Left lung (tissue), 10 donors: Measurements from ENCODE around the gene PTPRN2. TPM values are rescaled to one million over a fixed set of nuclear protein-coding genes. Genes with fewer than 3 reads are reported as not detected.
"Not testable (repeated sequence)": the region's sequence is repeated elsewhere in the genome, so short reads cannot be mapped to it uniquely, and the experiment has no call there.

Experiments used
- ATAC-seq: fragments of 200-7000 bp; cut with Tn5 transposase; one replicate; pipeline ENCODE4 v1.9.1; 2020; ENCODE audit warnings: moderate library complexity
- DNase-seq, 4 donors: peaks; one replicate each; pipeline ENCODE4 v3.0.0-alpha.2; 2013 to 2020
- H3K27ac ChIP-seq, 2 donors: fragments of 200-600 bp; sonication (generic) in 1 of 2; one replicate each; pipeline versions ENCODE4 v1.5.0 to v1.8.0; 2020 to 2021
- H3K27me3 ChIP-seq, 2 donors: fragments of 200-600 bp; sonication (generic) in 1 of 2; one replicate each; pipeline versions ENCODE4 v1.5.0 to v1.8.0; 2020 to 2021
- H3K36me3 ChIP-seq, 2 donors: fragments of 200-600 bp; sonication (generic) in 1 of 2; one replicate each; pipeline versions ENCODE4 v1.5.0 to v1.8.0; 2020 to 2021
- H3K4me1 ChIP-seq, 2 donors: fragments of 200-600 bp; one replicate each; pipeline ENCODE4 v1.8.0; 2021
- H3K4me3 ChIP-seq, 2 donors: fragments of 200-600 bp; sonication (generic) in 1 of 2; one replicate each; pipeline versions ENCODE4 v1.5.0 to v1.8.0; 2020 to 2021; ENCODE audit warnings: mild to moderate bottlenecking in 1 of 2
- H3K9me3 ChIP-seq, 2 donors: fragments of 200-600 bp; sonication (generic) in 1 of 2; one replicate each; pipeline versions ENCODE4 v1.5.0 to v1.8.0; 2020 to 2021
- CTCF ChIP-seq, 2 donors: fragments of 200-600 bp; sonication (generic) in 1 of 2; IDR thresholded peaks; one replicate each; pipeline versions ENCODE4 v1.5.0 to v1.8.0; 2021; ENCODE audit warnings: antibody characterized with exemption in 2 of 2
- intact Hi-C, 2 donors: fragments of 100-400 bp; cut with DNase I; formaldehyde crosslinking; loops; one replicate each; pipeline versions ENCODE4 v1.11.2 to v1.14.2; 2022
- polyA plus RNA-seq, 6 donors: library from polyadenylated mRNA; unstranded; fragments of 120-200 nt; gene quantifications; one replicate each; pipeline ENCODE4 v1.2.1, GENCODE V29; 2013; ENCODE audit not compliant: insufficient read length in 6 of 6
- total RNA-seq, 2 donors: library from RNA; stranded (reverse); fragmentation: NEBNext Ultra II Directional; extraction: Animal tissue kit (Norgen Biotek cat#: 25700); gene quantifications; one replicate each; pipeline ENCODE4 v1.2.1, GENCODE V29; 2021
- donor health status: DM: no; HTN: yes; CAD: no.
- donor health status: DM: no; HTN: no; CAD: no.

Gene PTPRN2
- total and polyA plus RNA-seq, 8 donors, result 4.0 to 7.8 (median 6.8) TPM

GRCh38 chr7:158409120-158409519 is 178.5 kb downstream of the PTPRN2 start:
- intact Hi-C loops, result no loop called here
- no peak for DNase-seq

GRCh38 chr7:158408318-158408920 is 179.2 kb downstream of the PTPRN2 start:
- no peak for TF ChIP-seq CTCF (IDR thresholded peaks at IDR 0.05)
- H3K4me3 ChIP-seq, result no peak overlapping the region
- DNase-seq (no peak), ATAC-seq (no peak)
- no peaks in the 10 kb centered on the region for H3K9me3 ChIP-seq
- no peaks in the 10 kb centered on the region for H3K36me3 ChIP-seq
- H3K4me1 ChIP-seq, result no peaks in the 10 kb centered on the region
- H3K27ac ChIP-seq, result no peak overlapping the region
- intact Hi-C loops, result no loop called here
- H3K27me3 ChIP-seq, result no peaks in the 10 kb centered on the region

More at GRCh38 chr7:158409120-158409519, 178.5 kb downstream of the PTPRN2 start:
- no peaks in the 10 kb centered on the region for H3K9me3 ChIP-seq
- no peak overlapping the region for H3K27ac ChIP-seq
- H3K4me3 ChIP-seq, result no peak overlapping the region
- no peak for TF ChIP-seq CTCF (IDR thresholded peaks at IDR 0.05)
- no peaks in the 10 kb centered on the region for H3K27me3 ChIP-seq
- H3K4me1 ChIP-seq, result no peaks in the 10 kb centered on the region
- ATAC-seq, result no peak
- H3K36me3 ChIP-seq, result no peaks in the 10 kb centered on the region

- H3K36me3 ChIP-seq, result no peaks in the 10 kb centered on the region
- no peaks in the 10 kb centered on the region for H3K9me3 ChIP-seq
- intact Hi-C loops, result no loop called here
- H3K4me3 ChIP-seq, result no peak overlapping the region
- no peak overlapping the region for H3K27ac ChIP-seq
- ATAC-seq (peak; percentile 84), DNase-seq (peak in 2 of 4 donors; percentile 54 to 79)
- peak; percentile 17 to 38 for TF ChIP-seq CTCF (IDR thresholded peaks at IDR 0.05)
- H3K27me3 ChIP-seq, result no peaks in the 10 kb centered on the region
- H3K4me1 ChIP-seq, result no peaks in the 10 kb centered on the region
These were observed 179.9 kb downstream of the PTPRN2 start for GRCh38 chr7:158407581-158408317.

GRCh38 chr7:158406801-158407200 is 180.8 kb downstream of the PTPRN2 start:
- no peaks in the 10 kb centered on the region for H3K9me3 ChIP-seq
- no peak overlapping the region for H3K4me3 ChIP-seq
- no peaks in the 10 kb centered on the region for H3K36me3 ChIP-seq
- H3K27ac ChIP-seq, result no peak overlapping the region
- no peaks in the 10 kb centered on the region for H3K4me1 ChIP-seq
- DNase-seq (no peak), ATAC-seq (no peak)
- TF ChIP-seq CTCF (IDR thresholded peaks at IDR 0.05), result no peak
- H3K27me3 ChIP-seq, result peaks cover 0 to 5% of the 10 kb centered on the region in 2 donors
- intact Hi-C loops, result no loop called here

GRCh38 chr7:158406364-158406763 is 181.3 kb downstream of the PTPRN2 start:
- no peak overlapping the region for H3K4me3 ChIP-seq
- no peaks in the 10 kb centered on the region for H3K36me3 ChIP-seq
- H3K4me1 ChIP-seq, result no peaks in the 10 kb centered on the region
- H3K9me3 ChIP-seq, result no peaks in the 10 kb centered on the region
- peaks cover 0 to 5% of the 10 kb centered on the region in 2 donors for H3K27me3 ChIP-seq
- no peak for TF ChIP-seq CTCF (IDR thresholded peaks at IDR 0.05)
- ATAC-seq (no peak), DNase-seq (no peak)
- intact Hi-C loops, result no loop called here
- no peak overlapping the region for H3K27ac ChIP-seq

GRCh38 chr7:158405771-158406170 is 181.9 kb downstream of the PTPRN2 start:
- intact Hi-C loops, H3K27ac ChIP-seq, H3K4me3 ChIP-seq, H3K4me1 ChIP-seq, H3K9me3 ChIP-seq, H3K36me3 ChIP-seq, DNase-seq, H3K27me3 ChIP-seq, ATAC-seq: not testable (repeated sequence)
